ENCODE measurements around the gene CARD11.

DNA sequence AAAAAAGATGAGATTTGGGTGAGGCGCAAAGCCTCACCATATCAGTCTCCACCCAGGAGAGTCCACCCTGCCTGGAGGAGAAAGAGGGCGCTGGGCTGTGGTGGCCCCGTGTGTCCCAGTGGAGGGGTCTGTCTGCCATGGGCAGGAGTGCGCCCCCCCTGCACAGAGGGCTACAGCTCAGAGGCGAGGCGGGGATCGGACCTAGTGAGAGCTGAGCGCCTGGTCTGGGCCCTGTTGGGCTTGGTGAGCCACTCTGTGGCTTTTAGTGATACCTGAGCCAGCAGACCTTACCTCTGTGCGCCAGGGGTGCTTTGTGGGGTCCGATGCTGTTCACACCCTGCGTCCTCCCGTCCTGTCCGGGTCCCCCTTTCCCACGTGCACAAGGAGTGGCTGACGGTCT is 173.7 kb downstream of the CARD11 start:
- TF ChIP-seq, protein P1, sequence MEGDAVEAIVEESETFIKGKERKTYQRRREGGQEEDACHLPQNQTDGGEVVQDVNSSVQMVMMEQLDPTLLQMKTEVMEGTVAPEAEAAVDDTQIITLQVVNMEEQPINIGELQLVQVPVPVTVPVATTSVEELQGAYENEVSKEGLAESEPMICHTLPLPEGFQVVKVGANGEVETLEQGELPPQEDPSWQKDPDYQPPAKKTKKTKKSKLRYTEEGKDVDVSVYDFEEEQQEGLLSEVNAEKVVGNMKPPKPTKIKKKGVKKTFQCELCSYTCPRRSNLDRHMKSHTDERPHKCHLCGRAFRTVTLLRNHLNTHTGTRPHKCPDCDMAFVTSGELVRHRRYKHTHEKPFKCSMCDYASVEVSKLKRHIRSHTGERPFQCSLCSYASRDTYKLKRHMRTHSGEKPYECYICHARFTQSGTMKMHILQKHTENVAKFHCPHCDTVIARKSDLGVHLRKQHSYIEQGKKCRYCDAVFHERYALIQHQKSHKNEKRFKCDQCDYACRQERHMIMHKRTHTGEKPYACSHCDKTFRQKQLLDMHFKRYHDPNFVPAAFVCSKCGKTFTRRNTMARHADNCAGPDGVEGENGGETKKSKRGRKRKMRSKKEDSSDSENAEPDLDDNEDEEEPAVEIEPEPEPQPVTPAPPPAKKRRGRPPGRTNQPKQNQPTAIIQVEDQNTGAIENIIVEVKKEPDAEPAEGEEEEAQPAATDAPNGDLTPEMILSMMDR (IDR thresholded peaks at IDR 0.05 in 2 of 3, conservative IDR thresholded peaks at IDR 0.05 in 1 of 3; ENCODE audit: borderline replicate concordance in 1 of 3, insufficient read depth in 1 of 3, low read depth in 2 of 3, low read length in 2 of 3): no peak
- TF ChIP-seq, protein P2, sequence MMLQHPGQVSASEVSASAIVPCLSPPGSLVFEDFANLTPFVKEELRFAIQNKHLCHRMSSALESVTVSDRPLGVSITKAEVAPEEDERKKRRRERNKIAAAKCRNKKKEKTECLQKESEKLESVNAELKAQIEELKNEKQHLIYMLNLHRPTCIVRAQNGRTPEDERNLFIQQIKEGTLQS (IDR thresholded peaks at IDR 0.05): no peak
- TF ChIP-seq POLR2AphosphoS5 (IDR thresholded peaks at IDR 0.05; ENCODE audit: low read depth, low read length) (no peak), CBX3 (IDR thresholded peaks at IDR 0.05; ENCODE audit: low read depth) (no peak), POLR2A (IDR thresholded peaks at IDR 0.05; ENCODE audit: borderline replicate concordance, extremely low read depth, insufficient read depth, insufficient read length) (no peak), EZH2 (IDR thresholded peaks at IDR 0.05) (no peak), EZH2phosphoT487 (IDR thresholded peaks at IDR 0.05; ENCODE audit: borderline replicate concordance) (no peak), SRF (IDR thresholded peaks at IDR 0.05; ENCODE audit: low read depth) (no peak)
